CD1c-positive myeloid dendritic cell (primary cell): ENCODE results near the gene AGBL4.

ENCODE experiments used
- DNase-seq: peaks from one replicate; pipeline ENCODE4 v3.0.0-alpha.2; 2016; ENCODE audit errors: extremely low spot score

AGBL4 gene

GRCh38 chr1:48943393-48943792 lies 1080.4 kb downstream of the AGBL4 start:
- no peak for DNase-seq

GRCh38 chr1:48940962-48941732 lies 1082.6 kb downstream of the AGBL4 start:
- no peak for DNase-seq

- DNase-seq = no peak
Observed at GRCh38 chr1:48940354-48940753, 1083.4 kb downstream of the AGBL4 start.

GRCh38 chr1:48939828-48940227 lies 1083.9 kb downstream of the AGBL4 start:
- no peak for DNase-seq

- no peak for DNase-seq
Observed at GRCh38 chr1:48939042-48939441, 1084.7 kb downstream of the AGBL4 start.

GRCh38 chr1:48937732-48938131 lies 1086.0 kb downstream of the AGBL4 start:
- DNase-seq = no peak

- DNase-seq = no peak
Observed at GRCh38 chr1:48936436-48936835, 1087.3 kb downstream of the AGBL4 start.

GRCh38 chr1:48932366-48932765 lies 1091.4 kb downstream of the AGBL4 start:
- no peak for DNase-seq

GRCh38 chr1:48931506-48932192 lies 1092.1 kb downstream of the AGBL4 start:
- no peak for DNase-seq

- no peak for DNase-seq
Observed at GRCh38 chr1:48930011-48930410, 1093.7 kb downstream of the AGBL4 start.

- no peak for DNase-seq
Observed at GRCh38 chr1:48924099-48924498, 1099.7 kb downstream of the AGBL4 start.

- DNase-seq = no peak
Observed at GRCh38 chr1:48923116-48923515, 1100.6 kb downstream of the AGBL4 start.

GRCh38 chr1:48920851-48921250 lies 1102.9 kb downstream of the AGBL4 start:
- DNase-seq = no peak

GRCh38 chr1:48917901-48918603 lies 1105.7 kb downstream of the AGBL4 start:
- DNase-seq = no peak

- DNase-seq = no peak
Observed at GRCh38 chr1:48917070-48917454, 1106.7 kb downstream of the AGBL4 start.

GRCh38 chr1:48916130-48917069 lies 1107.4 kb downstream of the AGBL4 start:
- DNase-seq = no peak

GRCh38 chr1:48908606-48909005 lies 1115.1 kb downstream of the AGBL4 start:
- no peak for DNase-seq

GRCh38 chr1:48906729-48907128 lies 1117.0 kb downstream of the AGBL4 start:
- DNase-seq = no peak

- DNase-seq = no peak
Observed at GRCh38 chr1:48906164-48906563, 1117.6 kb downstream of the AGBL4 start.

GRCh38 chr1:48903291-48903690 lies 1120.5 kb downstream of the AGBL4 start:
- DNase-seq = no peak

GRCh38 chr1:48898894-48899293 lies 1124.9 kb downstream of the AGBL4 start:
- DNase-seq = no peak

- DNase-seq = no peak
Observed at GRCh38 chr1:48889615-48890014, 1134.1 kb downstream of the AGBL4 start.
